Cardiac muscle cell (in vitro differentiated cells and primary cell): ENCODE measurements around the gene ZNF276. TPM values are rescaled to one million over a fixed set of nuclear protein-coding genes. Genes with fewer than 3 reads are reported as not detected.
"Not testable (repeated sequence)": the region's sequence is repeated elsewhere in the genome, so short reads cannot be mapped to it uniquely, and the experiment has no call there.

Experiments used
- DNase-seq, 2 donors: peaks; one replicate each; pipeline versions ENCODE4 v3.0.0 to v3.0.0-alpha.2; 2010 to 2017; ENCODE audit warnings: low read depth in 1 of 2, low spot score in 1 of 2
- H3K27ac ChIP-seq: fragments of 200-600 bp; sonication (generic); 2 replicates; pipeline ENCODE4 v1.5.1; 2016
- H3K27me3 ChIP-seq: fragments of 200-600 bp; sonication (generic); 2 replicates; pipeline ENCODE4 v1.6.0; 2016; ENCODE audit warnings: control low read depth
- H3K36me3 ChIP-seq: fragments of 200-600 bp; sonication (generic); 2 replicates; pipeline ENCODE4 v1.5.1; 2016; ENCODE audit warnings: control low read depth
- H3K4me1 ChIP-seq: fragments of 200-600 bp; sonication (generic); 2 replicates; pipeline ENCODE4 v1.8.1; 2017; ENCODE audit warnings: low read depth, mild to moderate bottlenecking, mixed run types
- H3K4me3 ChIP-seq: fragments of 200-600 bp; sonication (generic); 2 replicates; pipeline ENCODE4 v1.5.1; 2016; ENCODE audit warnings: mild to moderate bottlenecking
- H3K9me3 ChIP-seq: fragments of 200-600 bp; sonication (generic); 2 replicates; pipeline ENCODE4 v1.5.1; 2017; ENCODE audit warnings: low read depth, mild to moderate bottlenecking, control low read depth
- CTCF ChIP-seq: IDR thresholded peaks from 2 replicates; pipeline ENCODE4 v1.5.1; 2012; ENCODE audit warnings: low read depth, mild to moderate bottlenecking, low read length
- polyA plus RNA-seq: library from polyadenylated mRNA; unstranded; fragments of >200 nt; fragmentation: Nextera tagmentation; extraction: Ambion mirVana; gene quantifications from 2 replicates; pipeline ENCODE4 v1.2.1, GENCODE V29; 2016
- total RNA-seq: library from RNA; depleted of rRNA; stranded (reverse); fragments of >200 nt; gene quantifications from 2 replicates; pipeline ENCODE4 v1.2.3, GENCODE V29; 2016

The ZNF276 gene
- total RNA-seq, result 30.4 and 43.2 TPM in 2 replicates
- 16.2 and 22.5 TPM in 2 replicates for polyA plus RNA-seq

- TF ChIP-seq CTCF, result no peak
- peak within 1 kb of the TSS; percentile 96 for H3K27ac ChIP-seq
- no peaks in the 10 kb centered on the region for H3K27me3 ChIP-seq
- H3K4me1 ChIP-seq, result peaks cover 10% of the 10 kb centered on the region
- H3K4me3 ChIP-seq, result peak within 1 kb of the TSS; percentile 80
- no peaks in the 10 kb centered on the region for H3K9me3 ChIP-seq
- DNase-seq, result peak; percentile 85 to 93
- no peaks in the 10 kb centered on the region for H3K36me3 ChIP-seq
Measured at GRCh38 chr16:89720813-89721545, at the start of gene ZNF276, which contains the start of gene VPS9D1. TSS of gene ZNF276 (plus strand) at chr16:89721537. CDS start at chr16:89721641, 104 bp downstream. TSS of gene VPS9D1 (minus strand) at chr16:89720898. CDS start at chr16:89720861, 37 bp downstream.

- H3K36me3 ChIP-seq, DNase-seq, H3K27me3 ChIP-seq, H3K9me3 ChIP-seq, H3K4me3 ChIP-seq, H3K4me1 ChIP-seq, H3K27ac ChIP-seq: not testable (repeated sequence)
Measured at GRCh38 chr16:89671565-89671964, 49.8 kb upstream of the ZNF276 start.

- no peak for TF ChIP-seq CTCF
- DNase-seq, result no peak
- Histone ChIP-seq H3K4me3 (no peak overlapping the region), H3K36me3 (no peaks in the 10 kb centered on the region), H3K4me1 (no peaks in the 10 kb centered on the region), H3K9me3 (no peaks in the 10 kb centered on the region), H3K27ac (no peak overlapping the region), H3K27me3 (no peaks in the 10 kb centered on the region)
Measured at GRCh38 chr16:89672177-89672941, 49.0 kb upstream of the ZNF276 start.

- Histone ChIP-seq H3K36me3 (no peaks in the 10 kb centered on the region), H3K9me3 (no peaks in the 10 kb centered on the region), H3K27me3 (no peaks in the 10 kb centered on the region), H3K4me1 (no peaks in the 10 kb centered on the region), H3K27ac (no peak overlapping the region), H3K4me3 (no peak overlapping the region)
- DNase-seq, result no peak
- no peak for TF ChIP-seq CTCF
Measured at GRCh38 chr16:89678258-89678657, 43.1 kb upstream of the ZNF276 start.

- H3K4me3 ChIP-seq, result no peak overlapping the region
- no peaks in the 10 kb centered on the region for H3K36me3 ChIP-seq
- no peak for DNase-seq
- H3K9me3 ChIP-seq, result no peaks in the 10 kb centered on the region
- peaks cover 7% of the 10 kb centered on the region for H3K4me1 ChIP-seq
- H3K27me3 ChIP-seq, result no peaks in the 10 kb centered on the region
- no peak for TF ChIP-seq CTCF
- no peak overlapping the region for H3K27ac ChIP-seq
Measured at GRCh38 chr16:89685916-89686315, 35.4 kb upstream of the ZNF276 start.
